Measurements from ENCODE around the gene OVOL1. TPM values are rescaled to one million over a fixed set of nuclear protein-coding genes. Genes with fewer than 3 reads are reported as not detected.

The OVOL1 gene
- total and polyA plus RNA-seq, 8 donors: 0.20 to 0.45 (median 0.34) TPM

GRCh38 chr11:65794570-65795510 is 8.0 kb downstream of the OVOL1 start:
- Histone ChIP-seq H3K27me3 (peaks cover 0 to 28% of the 10 kb centered on the region in 2 donors), H3K4me3 (no peak overlapping the region), H3K9me3 (no peaks in the 10 kb centered on the region), H3K36me3 (no peaks in the 10 kb centered on the region), H3K27ac (no peak overlapping the region), H3K4me1 (peaks cover 0 to 7% of the 10 kb centered on the region in 2 donors)
- TF ChIP-seq, protein P1, sequence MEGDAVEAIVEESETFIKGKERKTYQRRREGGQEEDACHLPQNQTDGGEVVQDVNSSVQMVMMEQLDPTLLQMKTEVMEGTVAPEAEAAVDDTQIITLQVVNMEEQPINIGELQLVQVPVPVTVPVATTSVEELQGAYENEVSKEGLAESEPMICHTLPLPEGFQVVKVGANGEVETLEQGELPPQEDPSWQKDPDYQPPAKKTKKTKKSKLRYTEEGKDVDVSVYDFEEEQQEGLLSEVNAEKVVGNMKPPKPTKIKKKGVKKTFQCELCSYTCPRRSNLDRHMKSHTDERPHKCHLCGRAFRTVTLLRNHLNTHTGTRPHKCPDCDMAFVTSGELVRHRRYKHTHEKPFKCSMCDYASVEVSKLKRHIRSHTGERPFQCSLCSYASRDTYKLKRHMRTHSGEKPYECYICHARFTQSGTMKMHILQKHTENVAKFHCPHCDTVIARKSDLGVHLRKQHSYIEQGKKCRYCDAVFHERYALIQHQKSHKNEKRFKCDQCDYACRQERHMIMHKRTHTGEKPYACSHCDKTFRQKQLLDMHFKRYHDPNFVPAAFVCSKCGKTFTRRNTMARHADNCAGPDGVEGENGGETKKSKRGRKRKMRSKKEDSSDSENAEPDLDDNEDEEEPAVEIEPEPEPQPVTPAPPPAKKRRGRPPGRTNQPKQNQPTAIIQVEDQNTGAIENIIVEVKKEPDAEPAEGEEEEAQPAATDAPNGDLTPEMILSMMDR (IDR thresholded peaks at IDR 0.05): no peak
- DNase-seq (no peak), ATAC-seq (no peak)
- intact Hi-C loops (cut with DNase I): no loop called here

- intact Hi-C loops (cut with DNase I): no loop called here
- ATAC-seq (no peak), DNase-seq (peak in 3 of 4 donors; percentile 20 to 55 (median 49))
- no peak overlapping the region for H3K27ac ChIP-seq
- H3K36me3 ChIP-seq: no peaks in the 10 kb centered on the region
- H3K4me3 ChIP-seq: no peak overlapping the region
- peaks cover 0 to 43% of the 10 kb centered on the region in 2 donors for H3K27me3 ChIP-seq
- no peaks in the 10 kb centered on the region for H3K9me3 ChIP-seq
- TF ChIP-seq, protein P1 (IDR thresholded peaks at IDR 0.05): no peak
- peaks cover 0 to under 1% of the 10 kb centered on the region in 2 donors for H3K4me1 ChIP-seq
Measured at GRCh38 chr11:65796726-65797601, 10.1 kb downstream of the OVOL1 start.

DNA sequence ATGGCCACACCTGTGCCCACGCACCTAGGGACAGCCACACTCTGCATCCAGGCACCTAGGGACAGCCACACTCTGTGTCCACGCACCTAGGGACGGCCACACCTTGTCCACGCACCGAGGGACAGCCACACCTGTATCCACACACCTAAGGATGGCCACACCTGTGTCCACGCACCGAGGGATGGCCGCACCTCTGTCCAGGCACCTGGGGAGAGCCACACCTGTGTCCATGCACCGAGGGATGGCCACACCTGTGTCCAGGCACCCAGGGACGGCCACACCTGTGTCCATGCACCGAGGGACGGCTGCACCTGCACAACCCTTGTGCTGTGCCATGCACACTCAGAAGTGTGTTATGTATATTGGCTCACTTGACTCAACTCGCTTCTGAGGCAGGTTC is 10.8 kb downstream of the OVOL1 start:
- Histone ChIP-seq H3K4me1 (no peaks in the 10 kb centered on the region), H3K27me3 (peaks cover under 1 to 51% of the 10 kb centered on the region in 2 donors), H3K9me3 (no peaks in the 10 kb centered on the region), H3K27ac (no peak overlapping the region), H3K36me3 (no peaks in the 10 kb centered on the region), H3K4me3 (no peak overlapping the region)
- intact Hi-C loops (cut with DNase I): no loop called here
- TF ChIP-seq, protein P1 (IDR thresholded peaks at IDR 0.05): no peak
- ATAC-seq: no peak
- no peak for DNase-seq

DNA sequence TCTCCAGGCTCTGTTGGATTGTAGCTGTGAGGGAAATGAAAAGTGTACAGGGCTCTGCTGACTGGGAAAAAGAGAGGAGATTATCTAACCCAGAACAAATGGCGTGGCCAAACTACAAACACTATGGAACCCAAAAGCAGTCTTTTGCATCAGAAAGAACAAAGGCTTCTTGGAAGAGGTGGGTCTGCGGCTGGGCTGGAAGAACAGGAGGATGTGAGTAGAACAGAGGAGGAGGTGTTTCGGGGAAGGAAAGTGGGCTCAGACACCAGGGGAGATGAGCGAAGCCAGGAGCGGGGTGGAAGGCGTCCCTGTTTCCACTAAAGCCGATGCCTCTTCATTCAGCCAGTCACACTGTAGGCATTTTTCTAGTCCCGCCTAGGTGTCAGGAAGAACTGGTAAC is 12.0 kb downstream of the OVOL1 start:
- DNase-seq: no peak

More for the DNA sequence above, 12.0 kb downstream of the OVOL1 start:
- H3K4me1 ChIP-seq: no peaks in the 10 kb centered on the region
- H3K27me3 ChIP-seq: peaks cover 12 to 54% of the 10 kb centered on the region in 2 donors
- no peaks in the 10 kb centered on the region for H3K36me3 ChIP-seq
- no peak for ATAC-seq
- H3K9me3 ChIP-seq: no peaks in the 10 kb centered on the region
- H3K27ac ChIP-seq: no peak overlapping the region
- intact Hi-C loops (cut with DNase I): no loop called here
- no peak overlapping the region for H3K4me3 ChIP-seq
- TF ChIP-seq, protein P1 (IDR thresholded peaks at IDR 0.05): no peak
